MM.1S (cell line): ENCODE data around the gene GLYATL3.

Source experiments
- DNase-seq: peaks from one replicate; pipeline ENCODE4 v3.0.0-alpha.2; 2015
- H2AFZ ChIP-seq: fragments of 300-600 bp; sonication (generic); 2 replicates; pipeline ENCODE4 v1.6.0; 2016; ENCODE audit warnings: antibody characterized with exemption, low read length
- H3F3A ChIP-seq: fragments of 300-600 bp; sonication (generic); 2 replicates; pipeline ENCODE4 v1.6.1; 2016; ENCODE audit warnings: mild to moderate bottlenecking, antibody characterized with exemption, low read length, moderate library complexity, mixed read lengths; ENCODE audit not compliant: insufficient read depth
- H3K27ac ChIP-seq: fragments of 300-600 bp; sonication (generic); 2 replicates; pipeline ENCODE4 v1.5.1; 2016; ENCODE audit warnings: mild to moderate bottlenecking, low read length
- H3K27me3 ChIP-seq: fragments of 300-600 bp; sonication (generic); replicated peaks from 2 replicates; pipeline ENCODE4 v1.6.0; 2016; ENCODE audit warnings: low read length; ENCODE audit not compliant: insufficient read depth
- H3K36me3 ChIP-seq: fragments of 300-600 bp; sonication (generic); replicated peaks from 2 replicates; pipeline ENCODE4 v1.6.1; 2016; ENCODE audit warnings: mild to moderate bottlenecking, low read length, mixed read lengths; ENCODE audit not compliant: insufficient read depth
- H3K4me1 ChIP-seq: fragments of 300-600 bp; sonication (generic); 2 replicates; pipeline ENCODE4 v1.6.1; 2016; ENCODE audit warnings: low read length, mixed read lengths
- H3K4me2 ChIP-seq: fragments of 300-600 bp; sonication (generic); 2 replicates; pipeline ENCODE4 v1.6.0; 2016; ENCODE audit warnings: low read depth, low read length
- H3K4me3 ChIP-seq: fragments of 300-600 bp; sonication (generic); 2 replicates; pipeline ENCODE4 v1.5.1; 2016; ENCODE audit warnings: low read length, mixed read lengths
- H3K79me2 ChIP-seq: fragments of 300-600 bp; sonication (generic); 2 replicates; pipeline ENCODE4 v1.6.1; 2016; ENCODE audit warnings: mixed run types, low read length, mixed read lengths
- H3K9ac ChIP-seq: fragments of 300-600 bp; sonication (generic); 2 replicates; pipeline ENCODE4 v1.6.1; 2016; ENCODE audit warnings: low read length, mixed read lengths
- H3K9me2 ChIP-seq: fragments of 300-600 bp; sonication (generic); replicated peaks from 2 replicates; pipeline ENCODE4 v1.6.1; 2016; ENCODE audit warnings: mild to moderate bottlenecking, low read length, mixed read lengths; ENCODE audit not compliant: insufficient read depth
- H3K9me3 ChIP-seq: fragments of 300-600 bp; sonication (generic); replicated peaks from 2 replicates; pipeline ENCODE4 v1.6.1; 2016; ENCODE audit warnings: mild to moderate bottlenecking, low read length, mixed read lengths; ENCODE audit not compliant: insufficient read depth
- H4K20me1 ChIP-seq: fragments of 300-600 bp; sonication (generic); 2 replicates; pipeline ENCODE4 v1.6.1; 2016; ENCODE audit warnings: mild to moderate bottlenecking, low read length, moderate library complexity, mixed read lengths; ENCODE audit not compliant: insufficient read depth
- EZH2 ChIP-seq: fragments of 300-600 bp; sonication (generic); optimal IDR thresholded peaks from 2 replicates; pipeline ENCODE3; 2017; ENCODE audit warnings: low read depth, mild to moderate bottlenecking, antibody characterized with exemption, low read length, mixed read lengths
- EZH2phosphoT487 ChIP-seq: fragments of 300-600 bp; sonication (generic); IDR thresholded peaks from 2 replicates; pipeline ENCODE4 v1.6.1; 2018; ENCODE audit warnings: antibody characterized with exemption, low read length
- TF ChIP-seq, protein P1 (sequence below): fragments of 300-600 bp; sonication (generic); IDR thresholded peaks from 2 replicates; pipeline ENCODE4 v1.5.1; 2016; ENCODE audit warnings: antibody characterized with exemption, low read length, mixed read lengths

GLYATL3 gene

DNA sequence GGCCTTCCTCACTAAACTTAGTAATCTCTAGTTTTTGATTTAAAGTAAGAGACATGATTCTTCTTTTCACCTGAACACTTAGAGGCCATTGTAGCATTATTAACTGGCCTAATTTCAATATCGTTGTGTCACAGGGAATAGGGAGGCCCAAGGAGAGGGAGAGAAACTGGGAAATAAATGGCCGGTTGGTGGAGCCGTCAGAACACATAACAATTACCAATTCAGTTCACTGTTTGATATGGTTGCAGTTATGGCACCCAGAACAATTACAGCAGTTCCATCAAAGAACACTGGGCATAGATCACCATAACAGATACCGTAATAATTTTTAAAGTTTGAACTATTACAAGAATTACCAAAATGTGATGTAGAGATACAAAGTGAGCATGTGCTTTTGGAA lies 9.1 kb upstream of the GLYATL3 start:
- Histone ChIP-seq H3K27me3 (no peaks in the 10 kb centered on the region), H4K20me1 (no peaks in the 10 kb centered on the region), H3K4me2 (no peak overlapping the region), H3K9me3 (no peaks in the 10 kb centered on the region), H3K4me3 (no peak overlapping the region), H3K9me2 (no peaks in the 10 kb centered on the region), H3K36me3 (no peaks in the 10 kb centered on the region; the same call in 1 of the 2 replicates), H3K9ac (no peak overlapping the region), H2AFZ (no peak overlapping the region), H3K79me2 (no peaks in the 10 kb centered on the region), H3F3A (no peaks in the 10 kb centered on the region), H3K4me1 (no peaks in the 10 kb centered on the region), H3K27ac (no peak overlapping the region)
- DNase-seq: no peak
- TF ChIP-seq EZH2 (no peak), EZH2phosphoT487 (no peak)
- TF ChIP-seq, protein P1, sequence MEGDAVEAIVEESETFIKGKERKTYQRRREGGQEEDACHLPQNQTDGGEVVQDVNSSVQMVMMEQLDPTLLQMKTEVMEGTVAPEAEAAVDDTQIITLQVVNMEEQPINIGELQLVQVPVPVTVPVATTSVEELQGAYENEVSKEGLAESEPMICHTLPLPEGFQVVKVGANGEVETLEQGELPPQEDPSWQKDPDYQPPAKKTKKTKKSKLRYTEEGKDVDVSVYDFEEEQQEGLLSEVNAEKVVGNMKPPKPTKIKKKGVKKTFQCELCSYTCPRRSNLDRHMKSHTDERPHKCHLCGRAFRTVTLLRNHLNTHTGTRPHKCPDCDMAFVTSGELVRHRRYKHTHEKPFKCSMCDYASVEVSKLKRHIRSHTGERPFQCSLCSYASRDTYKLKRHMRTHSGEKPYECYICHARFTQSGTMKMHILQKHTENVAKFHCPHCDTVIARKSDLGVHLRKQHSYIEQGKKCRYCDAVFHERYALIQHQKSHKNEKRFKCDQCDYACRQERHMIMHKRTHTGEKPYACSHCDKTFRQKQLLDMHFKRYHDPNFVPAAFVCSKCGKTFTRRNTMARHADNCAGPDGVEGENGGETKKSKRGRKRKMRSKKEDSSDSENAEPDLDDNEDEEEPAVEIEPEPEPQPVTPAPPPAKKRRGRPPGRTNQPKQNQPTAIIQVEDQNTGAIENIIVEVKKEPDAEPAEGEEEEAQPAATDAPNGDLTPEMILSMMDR: no peak

DNA sequence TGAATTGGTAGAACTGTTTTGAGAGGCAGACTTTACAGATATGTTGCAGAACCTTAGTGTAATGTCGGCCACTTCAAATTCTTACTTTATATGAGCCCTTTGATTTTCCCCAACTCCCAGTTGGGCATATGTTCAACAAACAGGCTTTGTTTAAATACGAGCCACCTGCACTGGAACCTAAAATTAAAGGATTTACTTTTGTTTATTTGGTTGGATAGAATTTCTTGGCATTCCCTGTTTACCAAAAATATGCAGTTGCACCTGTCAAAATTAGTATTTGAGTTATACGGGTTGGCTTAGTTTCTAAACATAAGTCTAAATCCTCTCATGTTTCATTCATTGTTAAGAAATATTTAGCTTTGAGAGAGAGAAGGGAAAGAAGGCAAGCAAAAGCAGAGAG lies 2.4 kb upstream of the GLYATL3 start:
- H3K36me3 ChIP-seq: no peaks in the 10 kb centered on the region; the same call in 1 of the 2 replicates
- H3K27me3 ChIP-seq: no peaks in the 10 kb centered on the region
- H3K4me2 ChIP-seq: no peak overlapping the region
- H2AFZ ChIP-seq: no peak overlapping the region
- no peak overlapping the region for H3K9ac ChIP-seq
- H4K20me1 ChIP-seq: no peaks in the 10 kb centered on the region
- DNase-seq: no peak
- no peak overlapping the region for H3K27ac ChIP-seq
- H3F3A ChIP-seq: no peaks in the 10 kb centered on the region
- no peaks in the 10 kb centered on the region for H3K9me3 ChIP-seq
- no peaks in the 10 kb centered on the region for H3K9me2 ChIP-seq
- H3K4me1 ChIP-seq: no peaks in the 10 kb centered on the region
- TF ChIP-seq EZH2 (no peak), EZH2phosphoT487 (no peak)
- TF ChIP-seq, protein P1: no peak
- H3K4me3 ChIP-seq: no peak overlapping the region
- H3K79me2 ChIP-seq: no peaks in the 10 kb centered on the region

DNA sequence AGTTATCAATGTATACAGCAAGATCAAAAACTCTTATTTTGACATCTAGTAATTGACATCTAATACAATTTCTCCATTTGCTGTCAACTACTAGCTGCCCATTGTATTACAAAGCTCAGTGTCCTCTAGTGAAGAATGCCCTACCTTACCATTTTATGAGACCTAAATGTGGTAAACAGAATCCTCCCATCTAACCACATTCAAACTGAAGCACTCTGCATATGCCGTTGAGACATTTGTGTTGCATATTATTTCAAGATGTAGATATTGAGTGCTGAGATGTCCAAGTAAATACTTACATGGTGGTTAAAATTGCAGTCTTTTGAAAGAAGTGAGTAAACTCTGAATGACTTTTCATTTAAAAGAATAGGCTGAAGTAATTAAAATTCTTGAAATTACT lies 597 bp upstream of the GLYATL3 start:
- no peaks in the 10 kb centered on the region for H3K36me3 ChIP-seq
- no peak for DNase-seq
- TF ChIP-seq EZH2phosphoT487: no peak
- TF ChIP-seq, protein P1: no peak
- no peak for TF ChIP-seq EZH2

More for the DNA sequence above, 597 bp upstream of the GLYATL3 start:
- no peaks in the 10 kb centered on the region for H3K79me2 ChIP-seq
- no peak overlapping the region for H2AFZ ChIP-seq
- H4K20me1 ChIP-seq: no peaks in the 10 kb centered on the region
- no peak overlapping the region for H3K4me3 ChIP-seq
- H3K9ac ChIP-seq: no peak overlapping the region
- H3K27me3 ChIP-seq: no peaks in the 10 kb centered on the region
- no peak overlapping the region for H3K4me2 ChIP-seq
- no peaks in the 10 kb centered on the region for H3K9me3 ChIP-seq
- H3K9me2 ChIP-seq: no peaks in the 10 kb centered on the region
- no peak overlapping the region for H3K27ac ChIP-seq
- H3F3A ChIP-seq: no peaks in the 10 kb centered on the region
- no peaks in the 10 kb centered on the region for H3K4me1 ChIP-seq
